Glutamatergic neuron (in vitro differentiated cells): Measurements from ENCODE around the gene DRC3. TPM values are rescaled to one million over a fixed set of nuclear protein-coding genes. Genes with fewer than 3 reads are reported as not detected.

Experiments
- DNase-seq: peaks from one replicate; pipeline ENCODE4 v3.0.0; 2022
- H3K27ac Mint-ChIP-seq: one replicate; pipeline ENCODE4 v1.8.0; 2020; ENCODE audit warnings: mild to moderate bottlenecking, mixed read lengths, inconsistent platforms; ENCODE audit not compliant: unreplicated experiment
- H3K27me3 Mint-ChIP-seq: one replicate; pipeline ENCODE4 v1.8.0; 2020; ENCODE audit warnings: mild to moderate bottlenecking, moderate library complexity, mixed read lengths, inconsistent platforms; ENCODE audit not compliant: unreplicated experiment
- H3K36me3 Mint-ChIP-seq: one replicate; pipeline ENCODE4 v1.8.0; 2020; ENCODE audit warnings: mild to moderate bottlenecking, mixed read lengths, inconsistent platforms; ENCODE audit not compliant: unreplicated experiment
- H3K4me1 Mint-ChIP-seq: one replicate; pipeline ENCODE4 v1.8.0; 2020; ENCODE audit warnings: mild to moderate bottlenecking, low read depth, mixed read lengths, inconsistent platforms; ENCODE audit not compliant: unreplicated experiment
- H3K4me3 Mint-ChIP-seq: one replicate; pipeline ENCODE4 v1.8.0; 2020; ENCODE audit warnings: mild to moderate bottlenecking, mixed read lengths, inconsistent platforms; ENCODE audit not compliant: unreplicated experiment
- H3K9me3 Mint-ChIP-seq: one replicate; pipeline ENCODE4 v1.8.0; 2020; ENCODE audit warnings: mild to moderate bottlenecking, moderate library complexity, mixed read lengths, inconsistent platforms; ENCODE audit not compliant: unreplicated experiment
- CTCF ChIP-seq: fragments of 200-600 bp; sonication (generic); IDR thresholded peaks from one replicate; pipeline ENCODE4 v1.5.0; 2021; ENCODE audit not compliant: partially characterized antibody, unreplicated experiment
- total RNA-seq: library from RNA; stranded (reverse); fragmentation: NEBNext Ultra II Directional; extraction: Animal tissue kit (Norgen Biotek cat#: 25700); gene quantifications from one replicate; pipeline ENCODE4 v1.2.1, GENCODE V29; 2021; ENCODE audit not compliant: unreplicated experiment

The DRC3 gene
- total RNA-seq, 1 donor from 2014 or later = 0.29 TPM

- Mint-ChIP-seq H3K27ac (no peak overlapping the region), H3K27me3 (peaks cover 3% of the 10 kb centered on the region), H3K9me3 (peaks cover 1% of the 10 kb centered on the region), H3K4me1 (peaks cover 8% of the 10 kb centered on the region), H3K4me3 (no peak overlapping the region), H3K36me3 (no peaks in the 10 kb centered on the region)
- DNase-seq = no peak
- TF ChIP-seq CTCF = no peak
Measured at GRCh38 chr17:17989081-17989480, 16.4 kb downstream of the DRC3 start.

- Mint-ChIP-seq H3K27me3 (peaks cover 3% of the 10 kb centered on the region), H3K9me3 (peaks cover 1% of the 10 kb centered on the region), H3K4me3 (no peak overlapping the region), H3K4me1 (peaks cover 10% of the 10 kb centered on the region), H3K27ac (no peak overlapping the region), H3K36me3 (no peaks in the 10 kb centered on the region)
- no peak for DNase-seq
- no peak for TF ChIP-seq CTCF
Measured at GRCh38 chr17:17989618-17990017, 17.0 kb downstream of the DRC3 start.

- Mint-ChIP-seq H3K4me1 (peaks cover 13% of the 10 kb centered on the region), H3K27me3 (peaks cover 3% of the 10 kb centered on the region), H3K4me3 (no peak overlapping the region), H3K27ac (no peak overlapping the region), H3K36me3 (no peaks in the 10 kb centered on the region), H3K9me3 (peaks cover 4% of the 10 kb centered on the region)
- no peak for TF ChIP-seq CTCF
- DNase-seq = no peak
Measured at GRCh38 chr17:17990282-17990681, 17.6 kb downstream of the DRC3 start.

GRCh38 chr17:17993366-17993765 is 20.7 kb downstream of the DRC3 start:
- TF ChIP-seq CTCF = no peak
- no peak for DNase-seq
- H3K4me1 Mint-ChIP-seq = peaks cover 13% of the 10 kb centered on the region
- no peaks in the 10 kb centered on the region for H3K36me3 Mint-ChIP-seq
- no peak overlapping the region for H3K4me3 Mint-ChIP-seq
- H3K27me3 Mint-ChIP-seq = peaks cover 3% of the 10 kb centered on the region
- peaks cover 4% of the 10 kb centered on the region for H3K9me3 Mint-ChIP-seq
- no peak overlapping the region for H3K27ac Mint-ChIP-seq

- no peak for TF ChIP-seq CTCF
- Mint-ChIP-seq H3K4me1 (peaks cover 11% of the 10 kb centered on the region), H3K36me3 (no peaks in the 10 kb centered on the region), H3K27ac (no peak overlapping the region), H3K4me3 (no peak overlapping the region), H3K9me3 (peaks cover 4% of the 10 kb centered on the region), H3K27me3 (peaks cover 5% of the 10 kb centered on the region)
- no peak for DNase-seq
Measured at GRCh38 chr17:17993852-17994251, 21.2 kb downstream of the DRC3 start.
